H54 (cell line): ENCODE measurements around the gene CCNL1.
A peak's percentile ranks its signal among the peaks of the same experiment; 100 is the strongest.

Source experiments
- DNase-seq: peaks from one replicate; pipeline ENCODE4 v3.0.0; 2011; ENCODE audit warnings: low spot score, mixed read lengths; ENCODE audit not compliant: insufficient read length
- FAIRE-seq: peaks from 3 replicates; lab custom pipeline; 2011; peaks lifted over from hg19 to GRCh38; lab: Jason Lieb, UNC
- POLR2A ChIP-seq: IDR thresholded peaks from 2 replicates; pipeline ENCODE4 v1.6.1; 2011; ENCODE audit warnings: low read depth, mild to moderate bottlenecking, low read length

CCNL1 gene

GRCh38 chr3:157159037-157159761 is 748 bp downstream of the CCNL1 start:
- no peak for TF ChIP-seq POLR2A
- FAIRE-seq (no peak), DNase-seq (no peak)

- no peak for DNase-seq
- no peak for TF ChIP-seq POLR2A
- no peak for FAIRE-seq
Measured at GRCh38 chr3:157157836-157158235, 2.1 kb downstream of the CCNL1 start.

GRCh38 chr3:157156837-157157635 is 2.9 kb downstream of the CCNL1 start:
- no peak for TF ChIP-seq POLR2A
- peak; percentile 38 for FAIRE-seq
- no peak for DNase-seq

- DNase-seq (no peak), FAIRE-seq (no peak)
- TF ChIP-seq POLR2A, result no peak
Measured at GRCh38 chr3:157155591-157155990, 4.4 kb downstream of the CCNL1 start.

GRCh38 chr3:157154563-157155330 is 5.2 kb downstream of the CCNL1 start:
- no peak for TF ChIP-seq POLR2A
- DNase-seq (no peak), FAIRE-seq (peak; percentile 11)

- FAIRE-seq, result no peak
- TF ChIP-seq POLR2A, result no peak
- DNase-seq, result no peak
Measured at GRCh38 chr3:157152930-157153329, 7.0 kb downstream of the CCNL1 start.

GRCh38 chr3:157152438-157152837 is 7.5 kb downstream of the CCNL1 start:
- no peak for TF ChIP-seq POLR2A
- DNase-seq (no peak), FAIRE-seq (no peak)

- TF ChIP-seq POLR2A, result no peak
- no peak for FAIRE-seq
Measured at GRCh38 chr3:157151627-157152026, 8.3 kb downstream of the CCNL1 start.

GRCh38 chr3:157151151-157151550 is 8.8 kb downstream of the CCNL1 start:
- FAIRE-seq (no peak), DNase-seq (no peak)
- no peak for TF ChIP-seq POLR2A

More at GRCh38 chr3:157151627-157152026, 8.3 kb downstream of the CCNL1 start:
- no peak for DNase-seq

GRCh38 chr3:157149136-157149696 is 10.7 kb downstream of the CCNL1 start:
- FAIRE-seq (peak; percentile 30), DNase-seq (no peak)
- no peak for TF ChIP-seq POLR2A

- DNase-seq (no peak), FAIRE-seq (peak; percentile 43)
- no peak for TF ChIP-seq POLR2A
Measured at GRCh38 chr3:157148196-157148889, 11.6 kb downstream of the CCNL1 start.

GRCh38 chr3:157147099-157147803 is 12.7 kb downstream of the CCNL1 start:
- DNase-seq, result no peak
- FAIRE-seq, result peak; percentile 48

More at GRCh38 chr3:157147099-157147803, 12.7 kb downstream of the CCNL1 start:
- TF ChIP-seq POLR2A, result no peak
